H1 (cell line): ENCODE results near the gene ILK. TPM values are rescaled to one million over a fixed set of nuclear protein-coding genes. Genes with fewer than 3 reads are reported as not detected.

Source experiments
- CHD2 ChIP-seq: IDR thresholded peaks from 2 replicates; pipeline ENCODE4 v1.6.1; 2012; ENCODE audit warnings: low read length, improper control_type of control experiment
- HDAC6 ChIP-seq: IDR thresholded peaks from one replicate; pipeline ENCODE4 v1.7.1; 2012; ENCODE audit warnings: low read depth, mild to moderate bottlenecking, inconsistent platforms, low read length, moderate library complexity
- JUND ChIP-seq: IDR thresholded peaks from 2 replicates; pipeline ENCODE4 v1.6.1; 2011; ENCODE audit warnings: mild to moderate bottlenecking, improper control_type of control experiment, low read length
- NANOG ChIP-seq: IDR thresholded peaks from 2 replicates; pipeline ENCODE4 v1.6.1; 2011; ENCODE audit warnings: low read length, low read depth, mild to moderate bottlenecking, inconsistent platforms; ENCODE audit not compliant: insufficient read depth, poor library complexity, severe bottlenecking
- SIN3A ChIP-seq, 2 experiments: IDR thresholded peaks in 1 of 2; conservative IDR thresholded peaks in 1 of 2; 2 replicates each; pipeline ENCODE4 v1.6.1; 2011 to 2012; ENCODE audit warnings: low read length in 2 of 2, improper control_type of control experiment in 1 of 2, low read depth in 1 of 2, mild to moderate bottlenecking in 1 of 2
- SP2 ChIP-seq: IDR thresholded peaks from 2 replicates; pipeline ENCODE4 v1.6.1; 2012; ENCODE audit warnings: mild to moderate bottlenecking, low read length, inconsistent platforms
- YY1 ChIP-seq: IDR thresholded peaks from 2 replicates; pipeline ENCODE4 v1.6.1; 2011; ENCODE audit warnings: low read depth, mild to moderate bottlenecking, low read length
- polyA plus RNA-seq, 7 experiments: library from polyadenylated mRNA; depleted of rRNA in 3 of 7; stranded (reverse) in 5 of 7; unstranded in 2 of 7; fragments of >200 nt in 5 of 7; fragments of 200-250 nt in 2 of 7; gene quantifications; 1 replicate in 5 of 7; 2 replicates in 1 of 7; 4 replicates in 1 of 7; pipeline versions ENCODE4 v1.2.1 to v1.2.3, GENCODE V29; 2011 to 2013; ENCODE audit warnings: missing spikeins in 2 of 7, mixed read lengths in 2 of 7
- total RNA-seq: library from RNA; stranded (reverse); fragmentation: NEBNext Ultra II Directional; extraction: Animal tissue kit (Norgen Biotek cat#: 25700); gene quantifications from 2 replicates; pipeline ENCODE4 v1.2.1, GENCODE V29; 2021
- TF ChIP-seq, protein P1 (sequence below): fragments of 300-600 bp; sonication (generic); IDR thresholded peaks from 2 replicates; pipeline ENCODE4 v1.7.1; 2012; ENCODE audit warnings: low read length, moderate library complexity, mild to moderate bottlenecking, inconsistent platforms; ENCODE audit not compliant: insufficient replicate concordance
- TF ChIP-seq, protein P2 (sequence below), 3 experiments: IDR thresholded peaks; 1 replicate in 2 of 3; 2 replicates in 1 of 3; pipeline versions ENCODE4 v1.5.1 to v1.6.1; 2011; ENCODE audit warnings: low read length in 3 of 3, mild to moderate bottlenecking in 3 of 3, inconsistent platforms in 2 of 3, low read depth in 1 of 3, moderate library complexity in 1 of 3; ENCODE audit not compliant: insufficient read depth in 1 of 3; ENCODE audit errors: control extremely low read depth in 1 of 3

ILK gene
- total and polyA plus RNA-seq, 2 of the 8 experiments (the other 6 are each of a cell fraction or from before 2014, with no cell fraction given) = 91.4 to 132 TPM

DNA sequence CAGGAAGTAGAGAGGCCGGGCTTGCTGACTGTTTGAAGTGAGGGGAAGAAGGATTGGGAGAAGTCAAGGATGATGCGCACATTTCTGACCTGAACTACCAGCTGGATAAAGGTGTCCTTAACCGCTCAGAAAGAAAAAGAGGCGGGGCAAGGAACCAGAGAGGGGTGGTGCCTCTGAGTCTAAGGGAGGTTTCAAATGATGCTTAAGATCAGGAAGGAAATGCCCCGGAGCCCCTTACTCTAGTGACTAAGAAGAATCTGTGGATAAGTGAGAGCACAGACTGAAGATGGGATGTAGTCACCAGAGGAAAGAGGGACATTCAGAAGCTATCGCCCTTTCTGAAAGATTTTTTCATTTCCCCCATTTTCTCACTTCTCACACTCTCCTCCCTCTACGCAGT lies 39.4 kb downstream of the ILK start (continued):
- TF ChIP-seq, protein P1, sequence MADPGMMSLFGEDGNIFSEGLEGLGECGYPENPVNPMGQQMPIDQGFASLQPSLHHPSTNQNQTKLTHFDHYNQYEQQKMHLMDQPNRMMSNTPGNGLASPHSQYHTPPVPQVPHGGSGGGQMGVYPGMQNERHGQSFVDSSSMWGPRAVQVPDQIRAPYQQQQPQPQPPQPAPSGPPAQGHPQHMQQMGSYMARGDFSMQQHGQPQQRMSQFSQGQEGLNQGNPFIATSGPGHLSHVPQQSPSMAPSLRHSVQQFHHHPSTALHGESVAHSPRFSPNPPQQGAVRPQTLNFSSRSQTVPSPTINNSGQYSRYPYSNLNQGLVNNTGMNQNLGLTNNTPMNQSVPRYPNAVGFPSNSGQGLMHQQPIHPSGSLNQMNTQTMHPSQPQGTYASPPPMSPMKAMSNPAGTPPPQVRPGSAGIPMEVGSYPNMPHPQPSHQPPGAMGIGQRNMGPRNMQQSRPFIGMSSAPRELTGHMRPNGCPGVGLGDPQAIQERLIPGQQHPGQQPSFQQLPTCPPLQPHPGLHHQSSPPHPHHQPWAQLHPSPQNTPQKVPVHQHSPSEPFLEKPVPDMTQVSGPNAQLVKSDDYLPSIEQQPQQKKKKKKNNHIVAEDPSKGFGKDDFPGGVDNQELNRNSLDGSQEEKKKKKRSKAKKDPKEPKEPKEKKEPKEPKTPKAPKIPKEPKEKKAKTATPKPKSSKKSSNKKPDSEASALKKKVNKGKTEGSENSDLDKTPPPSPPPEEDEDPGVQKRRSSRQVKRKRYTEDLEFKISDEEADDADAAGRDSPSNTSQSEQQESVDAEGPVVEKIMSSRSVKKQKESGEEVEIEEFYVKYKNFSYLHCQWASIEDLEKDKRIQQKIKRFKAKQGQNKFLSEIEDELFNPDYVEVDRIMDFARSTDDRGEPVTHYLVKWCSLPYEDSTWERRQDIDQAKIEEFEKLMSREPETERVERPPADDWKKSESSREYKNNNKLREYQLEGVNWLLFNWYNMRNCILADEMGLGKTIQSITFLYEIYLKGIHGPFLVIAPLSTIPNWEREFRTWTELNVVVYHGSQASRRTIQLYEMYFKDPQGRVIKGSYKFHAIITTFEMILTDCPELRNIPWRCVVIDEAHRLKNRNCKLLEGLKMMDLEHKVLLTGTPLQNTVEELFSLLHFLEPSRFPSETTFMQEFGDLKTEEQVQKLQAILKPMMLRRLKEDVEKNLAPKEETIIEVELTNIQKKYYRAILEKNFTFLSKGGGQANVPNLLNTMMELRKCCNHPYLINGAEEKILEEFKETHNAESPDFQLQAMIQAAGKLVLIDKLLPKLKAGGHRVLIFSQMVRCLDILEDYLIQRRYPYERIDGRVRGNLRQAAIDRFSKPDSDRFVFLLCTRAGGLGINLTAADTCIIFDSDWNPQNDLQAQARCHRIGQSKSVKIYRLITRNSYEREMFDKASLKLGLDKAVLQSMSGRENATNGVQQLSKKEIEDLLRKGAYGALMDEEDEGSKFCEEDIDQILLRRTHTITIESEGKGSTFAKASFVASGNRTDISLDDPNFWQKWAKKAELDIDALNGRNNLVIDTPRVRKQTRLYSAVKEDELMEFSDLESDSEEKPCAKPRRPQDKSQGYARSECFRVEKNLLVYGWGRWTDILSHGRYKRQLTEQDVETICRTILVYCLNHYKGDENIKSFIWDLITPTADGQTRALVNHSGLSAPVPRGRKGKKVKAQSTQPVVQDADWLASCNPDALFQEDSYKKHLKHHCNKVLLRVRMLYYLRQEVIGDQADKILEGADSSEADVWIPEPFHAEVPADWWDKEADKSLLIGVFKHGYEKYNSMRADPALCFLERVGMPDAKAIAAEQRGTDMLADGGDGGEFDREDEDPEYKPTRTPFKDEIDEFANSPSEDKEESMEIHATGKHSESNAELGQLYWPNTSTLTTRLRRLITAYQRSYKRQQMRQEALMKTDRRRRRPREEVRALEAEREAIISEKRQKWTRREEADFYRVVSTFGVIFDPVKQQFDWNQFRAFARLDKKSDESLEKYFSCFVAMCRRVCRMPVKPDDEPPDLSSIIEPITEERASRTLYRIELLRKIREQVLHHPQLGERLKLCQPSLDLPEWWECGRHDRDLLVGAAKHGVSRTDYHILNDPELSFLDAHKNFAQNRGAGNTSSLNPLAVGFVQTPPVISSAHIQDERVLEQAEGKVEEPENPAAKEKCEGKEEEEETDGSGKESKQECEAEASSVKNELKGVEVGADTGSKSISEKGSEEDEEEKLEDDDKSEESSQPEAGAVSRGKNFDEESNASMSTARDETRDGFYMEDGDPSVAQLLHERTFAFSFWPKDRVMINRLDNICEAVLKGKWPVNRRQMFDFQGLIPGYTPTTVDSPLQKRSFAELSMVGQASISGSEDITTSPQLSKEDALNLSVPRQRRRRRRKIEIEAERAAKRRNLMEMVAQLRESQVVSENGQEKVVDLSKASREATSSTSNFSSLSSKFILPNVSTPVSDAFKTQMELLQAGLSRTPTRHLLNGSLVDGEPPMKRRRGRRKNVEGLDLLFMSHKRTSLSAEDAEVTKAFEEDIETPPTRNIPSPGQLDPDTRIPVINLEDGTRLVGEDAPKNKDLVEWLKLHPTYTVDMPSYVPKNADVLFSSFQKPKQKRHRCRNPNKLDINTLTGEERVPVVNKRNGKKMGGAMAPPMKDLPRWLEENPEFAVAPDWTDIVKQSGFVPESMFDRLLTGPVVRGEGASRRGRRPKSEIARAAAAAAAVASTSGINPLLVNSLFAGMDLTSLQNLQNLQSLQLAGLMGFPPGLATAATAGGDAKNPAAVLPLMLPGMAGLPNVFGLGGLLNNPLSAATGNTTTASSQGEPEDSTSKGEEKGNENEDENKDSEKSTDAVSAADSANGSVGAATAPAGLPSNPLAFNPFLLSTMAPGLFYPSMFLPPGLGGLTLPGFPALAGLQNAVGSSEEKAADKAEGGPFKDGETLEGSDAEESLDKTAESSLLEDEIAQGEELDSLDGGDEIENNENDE = no peak
- TF ChIP-seq JUND (no peak), HDAC6 (no peak), YY1 (no peak), NANOG (no peak), SIN3A (conservative IDR thresholded peaks at IDR 0.05 in 1 of 2, IDR thresholded peaks at IDR 0.05 in 1 of 2; ENCODE audit: low read depth in 1 of 2, low read length in 2 of 2) (no peak), CHD2 (no peak), SP2 (no peak)
- TF ChIP-seq, protein P2, sequence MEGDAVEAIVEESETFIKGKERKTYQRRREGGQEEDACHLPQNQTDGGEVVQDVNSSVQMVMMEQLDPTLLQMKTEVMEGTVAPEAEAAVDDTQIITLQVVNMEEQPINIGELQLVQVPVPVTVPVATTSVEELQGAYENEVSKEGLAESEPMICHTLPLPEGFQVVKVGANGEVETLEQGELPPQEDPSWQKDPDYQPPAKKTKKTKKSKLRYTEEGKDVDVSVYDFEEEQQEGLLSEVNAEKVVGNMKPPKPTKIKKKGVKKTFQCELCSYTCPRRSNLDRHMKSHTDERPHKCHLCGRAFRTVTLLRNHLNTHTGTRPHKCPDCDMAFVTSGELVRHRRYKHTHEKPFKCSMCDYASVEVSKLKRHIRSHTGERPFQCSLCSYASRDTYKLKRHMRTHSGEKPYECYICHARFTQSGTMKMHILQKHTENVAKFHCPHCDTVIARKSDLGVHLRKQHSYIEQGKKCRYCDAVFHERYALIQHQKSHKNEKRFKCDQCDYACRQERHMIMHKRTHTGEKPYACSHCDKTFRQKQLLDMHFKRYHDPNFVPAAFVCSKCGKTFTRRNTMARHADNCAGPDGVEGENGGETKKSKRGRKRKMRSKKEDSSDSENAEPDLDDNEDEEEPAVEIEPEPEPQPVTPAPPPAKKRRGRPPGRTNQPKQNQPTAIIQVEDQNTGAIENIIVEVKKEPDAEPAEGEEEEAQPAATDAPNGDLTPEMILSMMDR (IDR thresholded peaks at IDR 0.05; ENCODE audit: control extremely low read depth in 1 of 3, insufficient read depth in 1 of 3, low read depth in 1 of 3, low read length in 3 of 3) = no peak
